Heart right ventricle (tissue), 16 donors: ENCODE data around the gene GRIK3. TPM values are rescaled to one million over a fixed set of nuclear protein-coding genes. Genes with fewer than 3 reads are reported as not detected.

Experiments
- ATAC-seq, 8 donors: fragments of 200-7000 bp; cut with Tn5 transposase; one replicate each; pipeline ENCODE4 v1.9.1; 2020; ENCODE audit warnings: mild to moderate bottlenecking in 8 of 8, moderate library complexity in 8 of 8, moderate number of reproducible peaks in 1 of 8
- DNase-seq, 2 donors: peaks; one replicate each; pipeline ENCODE4 v3.0.0-alpha.2; 2020
- H3K27ac ChIP-seq, 10 donors: fragments of 200-600 bp; sonication (generic) in 2 of 10; one replicate each; pipeline versions ENCODE4 v1.5.0 to v1.8.0; 2020 to 2022; ENCODE audit warnings: mild to moderate bottlenecking in 3 of 10
- H3K27me3 ChIP-seq, 7 donors: fragments of 200-600 bp; one replicate each; pipeline ENCODE4 v1.8.0; 2021 to 2022; ENCODE audit warnings: mild to moderate bottlenecking in 2 of 7
- H3K36me3 ChIP-seq, 9 donors: fragments of 200-600 bp; sonication (generic) in 1 of 9; one replicate each; pipeline versions ENCODE4 v1.5.0 to v1.8.0; 2020 to 2022; ENCODE audit warnings: mild to moderate bottlenecking in 2 of 9
- H3K4me1 ChIP-seq, 9 donors: fragments of 200-600 bp; sonication (generic) in 1 of 9; one replicate each; pipeline versions ENCODE4 v1.5.0 to v1.8.0; 2020 to 2022; ENCODE audit warnings: mild to moderate bottlenecking in 4 of 9
- H3K4me3 ChIP-seq, 10 donors: fragments of 200-600 bp; sonication (generic) in 2 of 10; one replicate each; pipeline versions ENCODE4 v1.5.0 to v1.8.0; 2020 to 2022; ENCODE audit warnings: mild to moderate bottlenecking in 7 of 10, moderate library complexity in 2 of 10
- H3K9me3 ChIP-seq, 11 donors: fragments of 200-600 bp in 10 of 11; sonication (generic) in 2 of 11; one replicate each; pipeline versions ENCODE4 v1.5.0 to v1.8.0; 2013 to 2022; ENCODE audit warnings: mild to moderate bottlenecking in 2 of 11, control low read depth in 1 of 11, moderate library complexity in 1 of 11
- WGBS, 2 donors: extraction: QIAGEN DNeasy Blood & Tissue Kit; methylation state at CpG; one replicate each; pipeline ENCODE4 v1.1.7; 2013; ENCODE audit warnings: inconsistent platforms in 1 of 2; 5-methylcytosine and 5-hydroxymethylcytosine counted together
- intact Hi-C, 10 donors: fragments of 100-400 bp; cut with DNase I; formaldehyde crosslinking; loops; one replicate each; pipeline versions ENCODE4 v1.11.1 to v1.14.2; 2022
- polyA plus RNA-seq, 2 donors: library from polyadenylated mRNA; stranded (reverse); fragments of 200-250 nt; gene quantifications; one replicate each; pipeline ENCODE4 v1.2.3, GENCODE V29; 2013
- total RNA-seq, 10 donors: library from RNA; stranded (reverse); fragmentation: NEBNext Ultra II Directional in 3 of 10; extraction: Animal tissue kit (Norgen Biotek cat#: 25700) in 3 of 10; gene quantifications; one replicate each; pipeline versions ENCODE4 v1.2.1 to v1.2.4, GENCODE V29; 2021 to 2023
- TF ChIP-seq, protein P1 (sequence below), 9 donors: fragments of 200-600 bp; sonication (generic) in 2 of 9; IDR thresholded peaks; one replicate each; pipeline versions ENCODE4 v1.5.0 to v1.8.0; 2021 to 2022; ENCODE audit warnings: antibody characterized with exemption in 9 of 9, mild to moderate bottlenecking in 5 of 9, moderate library complexity in 1 of 9
- donor health status: Arrhythmogenic right ventricular cardiomyopathy.
- donor health status: ischemic (EF 13 %, LVEDD 7.1; RV severe dilation, severe dysfunction).
- donor health status: healthy with polysubstance abuse.
- donor health status: DM: no; HTN: yes; CAD: no.
- donor health status: DM: no; HTN: no; CAD: no.
- donor health status: ischemic (EF 25% LVEDD 6.9; RV normal size, moderate dysfunction).
- donor health status: ischemic (EF 25% LVEDD 5.7; RV mildly dilated, moderate dysfunction).
- donor health status: healthy.
- donor health status: DM: yes; HTN: yes; CAD: no.
- donor health status: Ischemic cardiomyopathy.
- donor health status: ischemic (EF 35%, LVEDD 5.7; RV mildly dilated, moderate dysfunction).
- donor health status: nonischemic (EF 11% LVEDD 7.7; RV severe dilation, severe dysfunction).
- donor health status: DM: yes; HTN: yes; CAD: no.
- donor health status: PGD.
- donor health status: ischemic (EF 29% LVEDD 5.4; RV normal size, mild dysfunction).
- donor health status: nonischemic (EF 23%, LVEDD 6.1; RV moderate dilation, normal function).

The GRIK3 gene
- total and polyA plus RNA-seq, 12 donors: 0.10 to 1.1 (median 0.27) TPM

DNA sequence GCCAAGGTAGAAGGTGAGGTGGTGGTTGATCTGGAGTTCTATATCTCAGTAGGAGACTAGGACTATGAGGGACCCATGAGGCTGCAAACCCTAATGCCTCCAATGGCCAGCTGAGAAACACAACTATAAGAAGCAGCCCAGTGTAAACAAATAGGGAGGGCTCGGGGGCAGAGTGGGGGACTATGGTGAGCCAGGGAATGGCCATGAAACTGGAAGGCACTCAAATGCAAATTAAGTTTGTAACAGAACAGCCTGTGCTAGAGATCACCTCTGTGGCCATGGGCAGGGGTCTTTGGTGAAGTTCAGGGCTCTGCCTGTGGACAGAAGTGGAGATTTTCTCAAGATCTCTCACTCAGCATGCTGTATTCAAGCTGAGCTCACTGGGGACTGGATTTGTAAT is 187.1 kb downstream of the GRIK3 start:
- intact Hi-C loops: loop anchor here in 1 of 10 donors (10.0 kb wide), 1 partner anchor 62 kb away; no protein-coding TSS in a partner anchor
- Histone ChIP-seq H3K9me3 (no peaks in the 10 kb centered on the region), H3K36me3 (no peaks in the 10 kb centered on the region), H3K4me3 (no peak overlapping the region), H3K27ac (no peak overlapping the region), H3K27me3 (peaks cover 0 to 95% (median 69%) of the 10 kb centered on the region in 7 donors), H3K4me1 (no peaks in the 10 kb centered on the region)
- no peak for DNase-seq
- TF ChIP-seq, protein P1, sequence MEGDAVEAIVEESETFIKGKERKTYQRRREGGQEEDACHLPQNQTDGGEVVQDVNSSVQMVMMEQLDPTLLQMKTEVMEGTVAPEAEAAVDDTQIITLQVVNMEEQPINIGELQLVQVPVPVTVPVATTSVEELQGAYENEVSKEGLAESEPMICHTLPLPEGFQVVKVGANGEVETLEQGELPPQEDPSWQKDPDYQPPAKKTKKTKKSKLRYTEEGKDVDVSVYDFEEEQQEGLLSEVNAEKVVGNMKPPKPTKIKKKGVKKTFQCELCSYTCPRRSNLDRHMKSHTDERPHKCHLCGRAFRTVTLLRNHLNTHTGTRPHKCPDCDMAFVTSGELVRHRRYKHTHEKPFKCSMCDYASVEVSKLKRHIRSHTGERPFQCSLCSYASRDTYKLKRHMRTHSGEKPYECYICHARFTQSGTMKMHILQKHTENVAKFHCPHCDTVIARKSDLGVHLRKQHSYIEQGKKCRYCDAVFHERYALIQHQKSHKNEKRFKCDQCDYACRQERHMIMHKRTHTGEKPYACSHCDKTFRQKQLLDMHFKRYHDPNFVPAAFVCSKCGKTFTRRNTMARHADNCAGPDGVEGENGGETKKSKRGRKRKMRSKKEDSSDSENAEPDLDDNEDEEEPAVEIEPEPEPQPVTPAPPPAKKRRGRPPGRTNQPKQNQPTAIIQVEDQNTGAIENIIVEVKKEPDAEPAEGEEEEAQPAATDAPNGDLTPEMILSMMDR (IDR thresholded peaks at IDR 0.05): no peak
- 26 to 27% methylated on average over 1 of the region's 1 CpG for WGBS, 2 donors
- no peak for ATAC-seq

DNA sequence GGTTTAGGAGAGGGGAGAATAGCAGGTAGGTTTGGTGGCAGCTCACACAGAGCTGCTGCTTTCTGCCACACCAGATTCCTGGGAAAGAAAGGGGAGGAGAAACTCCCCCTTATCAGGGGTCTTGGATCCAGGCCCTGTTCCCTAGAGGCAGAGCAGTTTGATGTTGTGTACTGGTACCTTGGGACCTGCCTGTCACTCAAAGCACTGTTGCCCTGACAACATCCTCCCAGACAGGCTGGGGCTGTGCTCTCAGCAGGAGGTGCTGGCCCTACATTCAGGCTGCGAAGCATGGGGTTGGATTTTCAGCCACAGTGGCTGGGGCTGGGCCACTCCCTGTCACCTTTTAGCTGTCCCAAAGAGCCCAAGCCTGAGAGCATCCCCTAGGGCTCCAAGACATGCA is 188.0 kb downstream of the GRIK3 start:
- no peaks in the 10 kb centered on the region for H3K9me3 ChIP-seq
- intact Hi-C loops: loop anchor here in 1 of 10 donors (10.0 kb wide), 1 partner anchor 62 kb away; no protein-coding TSS in a partner anchor
- H3K27me3 ChIP-seq: peaks cover 0 to 95% (median 67%) of the 10 kb centered on the region in 7 donors
- TF ChIP-seq, protein P1 (IDR thresholded peaks at IDR 0.05): no peak
- ATAC-seq: no peak
- no peak for DNase-seq
- H3K27ac ChIP-seq: no peak overlapping the region
- no peaks in the 10 kb centered on the region for H3K4me1 ChIP-seq
- 24 to 32% methylated on average over 1 of the region's 1 CpG for WGBS, 2 donors
- H3K36me3 ChIP-seq: no peaks in the 10 kb centered on the region
- no peak overlapping the region for H3K4me3 ChIP-seq

DNA sequence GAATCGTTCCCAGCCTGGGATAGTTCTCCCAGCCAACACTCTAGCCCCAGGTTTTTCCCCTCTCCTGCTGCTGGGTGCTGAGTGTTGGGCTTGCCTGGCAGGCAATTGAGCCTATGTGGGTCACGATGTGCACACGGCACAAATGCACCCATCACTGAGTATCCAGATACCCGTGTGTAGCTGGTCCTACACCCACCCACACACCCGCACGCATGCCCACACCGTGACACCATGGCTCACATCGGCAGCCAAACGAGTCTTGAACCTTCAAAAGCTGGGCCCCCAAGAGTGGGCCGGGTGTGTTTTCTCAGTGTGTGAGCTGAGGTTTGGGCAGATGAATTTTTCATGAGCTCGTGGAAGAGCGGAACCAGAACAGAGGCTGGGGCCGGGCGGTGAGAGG is 188.5 kb downstream of the GRIK3 start:
- H3K4me3 ChIP-seq: no peak overlapping the region
- WGBS, 2 donors: 64 to 69% methylated on average over 14 of the region's 14 CpGs
- H3K4me1 ChIP-seq: no peaks in the 10 kb centered on the region
- H3K27me3 ChIP-seq: peaks cover 0 to 95% (median 67%) of the 10 kb centered on the region in 7 donors
- ATAC-seq: no peak
- H3K9me3 ChIP-seq: no peaks in the 10 kb centered on the region
- H3K36me3 ChIP-seq: no peaks in the 10 kb centered on the region
- DNase-seq: no peak
- intact Hi-C loops: loop anchor here in 1 of 10 donors (10.0 kb wide), 1 partner anchor 61 kb away; no protein-coding TSS in a partner anchor
- TF ChIP-seq, protein P1 (IDR thresholded peaks at IDR 0.05): no peak
- no peak overlapping the region for H3K27ac ChIP-seq

DNA sequence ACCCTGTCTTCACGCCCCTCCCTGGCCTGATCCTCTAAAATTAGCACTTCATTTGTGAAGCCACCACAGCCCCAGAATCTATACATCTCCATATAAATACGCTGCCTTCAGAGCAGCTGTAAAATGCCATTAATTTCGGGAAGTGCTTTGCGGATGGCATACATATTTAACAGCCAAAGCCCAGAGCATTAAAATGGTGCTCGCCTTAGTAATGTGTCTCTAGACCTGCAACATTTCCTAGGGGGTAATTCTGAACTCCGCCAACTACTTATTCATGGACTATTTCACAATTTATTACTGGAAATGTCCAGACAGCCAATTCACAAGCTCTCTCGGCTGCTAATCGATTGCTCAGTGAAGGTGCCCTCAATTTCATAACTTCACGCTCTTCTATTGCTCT is 189.4 kb downstream of the GRIK3 start:
- Histone ChIP-seq H3K27ac (no peak overlapping the region), H3K27me3 (peaks cover 0 to 95% (median 67%) of the 10 kb centered on the region in 7 donors), H3K4me3 (no peak overlapping the region), H3K9me3 (no peaks in the 10 kb centered on the region), H3K4me1 (no peaks in the 10 kb centered on the region), H3K36me3 (no peaks in the 10 kb centered on the region)
- 71 to 77% methylated on average over 9 of the region's 9 CpGs for WGBS, 2 donors
- ATAC-seq (no peak), DNase-seq (no peak)
- TF ChIP-seq, protein P1 (IDR thresholded peaks at IDR 0.05): no peak
- intact Hi-C loops: loop anchor here in 1 of 10 donors (10.0 kb wide), 1 partner anchor 60 kb away; no protein-coding TSS in a partner anchor
